ENCODE results near the gene CDK14. TPM values are rescaled to one million over a fixed set of nuclear protein-coding genes. Genes with fewer than 3 reads are reported as not detected.

The CDK14 gene
- total and polyA plus RNA-seq, 4 donors, result 4.2 to 12.4 (median 7.4) TPM

DNA sequence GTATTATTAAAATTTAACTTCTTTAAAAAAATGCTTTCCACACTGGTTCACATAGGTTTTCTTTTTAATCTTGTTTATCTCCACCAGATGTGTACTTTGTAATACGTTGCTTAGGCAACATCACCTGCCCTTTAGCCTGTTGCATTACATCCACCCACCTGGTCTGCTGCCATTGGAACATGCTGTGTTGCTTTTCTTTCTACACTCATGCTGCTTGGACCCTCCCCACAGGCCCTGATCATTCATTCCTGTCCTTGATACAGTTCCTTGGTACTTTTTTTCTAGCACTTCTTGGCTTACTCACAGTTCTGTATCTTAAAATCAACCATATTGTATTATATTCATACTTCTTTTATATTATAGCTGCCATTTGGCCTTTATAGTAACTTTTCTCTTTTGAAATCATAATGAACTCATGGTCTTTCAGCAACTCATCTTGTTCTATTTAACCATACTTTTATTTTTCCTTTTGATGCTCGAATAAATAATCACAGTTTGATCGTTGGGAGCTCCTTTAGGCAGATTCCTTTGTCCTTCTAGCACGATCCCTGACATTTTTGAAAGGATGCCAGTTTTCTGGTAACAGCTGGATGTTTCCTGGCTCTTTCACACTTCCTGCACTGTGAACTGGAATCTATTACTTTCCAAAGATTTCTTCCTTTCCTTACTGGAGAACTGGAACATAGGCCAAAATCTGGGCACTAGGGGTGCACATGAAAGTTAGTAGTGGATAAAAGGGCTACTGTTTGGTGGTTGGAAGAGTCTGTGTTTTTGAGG, 125.1 kb downstream of the CDK14 start:
- H3K9ac ChIP-seq (ENCODE audit: low read depth in 1 of 2, low read length in 2 of 2), result peak overlapping the region in 1 of 2 donors; percentile 56
- H3K9me3 ChIP-seq (ENCODE audit: control insufficient read depth in 4 of 4, low read length in 3 of 4), result no peaks in the 10 kb centered on the region
- TF ChIP-seq NR2F2 (IDR thresholded peaks at IDR 0.05) (peak; percentile 74), JUND (IDR thresholded peaks at IDR 0.05) (peak in 1 of 2 donors; percentile 74), YY1 (IDR thresholded peaks at IDR 0.05) (peak; percentile 87), FOXA2 (IDR thresholded peaks at IDR 0.05) (peak; percentile 94), TAF1 (conservative IDR thresholded peaks at IDR 0.05) (no peak), FOXA1 (IDR thresholded peaks at IDR 0.05) (peak; percentile 96), RAD21 (IDR thresholded peaks at IDR 0.05) (peak; percentile 30 to 36), EGR1 (IDR thresholded peaks at IDR 0.05; ENCODE audit: low read depth in 2 of 2) (peak; percentile 75 to 95), RXRA (IDR thresholded peaks at IDR 0.05) (peak; percentile 65 to 81), SP1 (IDR thresholded peaks at IDR 0.05) (peak; percentile 85), GABPA (IDR thresholded peaks at IDR 0.05 in 1 of 2, conservative IDR thresholded peaks at IDR 0.05 in 1 of 2) (peak in 1 of 2 donors; percentile 11), HNF4A (conservative IDR thresholded peaks at IDR 0.05) (peak; percentile 91 to 94), HNF4G (IDR thresholded peaks at IDR 0.05) (peak; percentile 34)
- TF ChIP-seq, protein P1, sequence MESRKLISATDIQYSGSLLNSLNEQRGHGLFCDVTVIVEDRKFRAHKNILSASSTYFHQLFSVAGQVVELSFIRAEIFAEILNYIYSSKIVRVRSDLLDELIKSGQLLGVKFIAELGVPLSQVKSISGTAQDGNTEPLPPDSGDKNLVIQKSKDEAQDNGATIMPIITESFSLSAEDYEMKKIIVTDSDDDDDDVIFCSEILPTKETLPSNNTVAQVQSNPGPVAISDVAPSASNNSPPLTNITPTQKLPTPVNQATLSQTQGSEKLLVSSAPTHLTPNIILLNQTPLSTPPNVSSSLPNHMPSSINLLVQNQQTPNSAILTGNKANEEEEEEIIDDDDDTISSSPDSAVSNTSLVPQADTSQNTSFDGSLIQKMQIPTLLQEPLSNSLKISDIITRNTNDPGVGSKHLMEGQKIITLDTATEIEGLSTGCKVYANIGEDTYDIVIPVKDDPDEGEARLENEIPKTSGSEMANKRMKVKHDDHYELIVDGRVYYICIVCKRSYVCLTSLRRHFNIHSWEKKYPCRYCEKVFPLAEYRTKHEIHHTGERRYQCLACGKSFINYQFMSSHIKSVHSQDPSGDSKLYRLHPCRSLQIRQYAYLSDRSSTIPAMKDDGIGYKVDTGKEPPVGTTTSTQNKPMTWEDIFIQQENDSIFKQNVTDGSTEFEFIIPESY (IDR thresholded peaks at IDR 0.05), result peak; percentile 70
- TF ChIP-seq, protein P2, sequence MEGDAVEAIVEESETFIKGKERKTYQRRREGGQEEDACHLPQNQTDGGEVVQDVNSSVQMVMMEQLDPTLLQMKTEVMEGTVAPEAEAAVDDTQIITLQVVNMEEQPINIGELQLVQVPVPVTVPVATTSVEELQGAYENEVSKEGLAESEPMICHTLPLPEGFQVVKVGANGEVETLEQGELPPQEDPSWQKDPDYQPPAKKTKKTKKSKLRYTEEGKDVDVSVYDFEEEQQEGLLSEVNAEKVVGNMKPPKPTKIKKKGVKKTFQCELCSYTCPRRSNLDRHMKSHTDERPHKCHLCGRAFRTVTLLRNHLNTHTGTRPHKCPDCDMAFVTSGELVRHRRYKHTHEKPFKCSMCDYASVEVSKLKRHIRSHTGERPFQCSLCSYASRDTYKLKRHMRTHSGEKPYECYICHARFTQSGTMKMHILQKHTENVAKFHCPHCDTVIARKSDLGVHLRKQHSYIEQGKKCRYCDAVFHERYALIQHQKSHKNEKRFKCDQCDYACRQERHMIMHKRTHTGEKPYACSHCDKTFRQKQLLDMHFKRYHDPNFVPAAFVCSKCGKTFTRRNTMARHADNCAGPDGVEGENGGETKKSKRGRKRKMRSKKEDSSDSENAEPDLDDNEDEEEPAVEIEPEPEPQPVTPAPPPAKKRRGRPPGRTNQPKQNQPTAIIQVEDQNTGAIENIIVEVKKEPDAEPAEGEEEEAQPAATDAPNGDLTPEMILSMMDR (IDR thresholded peaks at IDR 0.05; ENCODE audit: low read depth, low read length, missing input control), result no peak
- TF ChIP-seq, protein P3, sequence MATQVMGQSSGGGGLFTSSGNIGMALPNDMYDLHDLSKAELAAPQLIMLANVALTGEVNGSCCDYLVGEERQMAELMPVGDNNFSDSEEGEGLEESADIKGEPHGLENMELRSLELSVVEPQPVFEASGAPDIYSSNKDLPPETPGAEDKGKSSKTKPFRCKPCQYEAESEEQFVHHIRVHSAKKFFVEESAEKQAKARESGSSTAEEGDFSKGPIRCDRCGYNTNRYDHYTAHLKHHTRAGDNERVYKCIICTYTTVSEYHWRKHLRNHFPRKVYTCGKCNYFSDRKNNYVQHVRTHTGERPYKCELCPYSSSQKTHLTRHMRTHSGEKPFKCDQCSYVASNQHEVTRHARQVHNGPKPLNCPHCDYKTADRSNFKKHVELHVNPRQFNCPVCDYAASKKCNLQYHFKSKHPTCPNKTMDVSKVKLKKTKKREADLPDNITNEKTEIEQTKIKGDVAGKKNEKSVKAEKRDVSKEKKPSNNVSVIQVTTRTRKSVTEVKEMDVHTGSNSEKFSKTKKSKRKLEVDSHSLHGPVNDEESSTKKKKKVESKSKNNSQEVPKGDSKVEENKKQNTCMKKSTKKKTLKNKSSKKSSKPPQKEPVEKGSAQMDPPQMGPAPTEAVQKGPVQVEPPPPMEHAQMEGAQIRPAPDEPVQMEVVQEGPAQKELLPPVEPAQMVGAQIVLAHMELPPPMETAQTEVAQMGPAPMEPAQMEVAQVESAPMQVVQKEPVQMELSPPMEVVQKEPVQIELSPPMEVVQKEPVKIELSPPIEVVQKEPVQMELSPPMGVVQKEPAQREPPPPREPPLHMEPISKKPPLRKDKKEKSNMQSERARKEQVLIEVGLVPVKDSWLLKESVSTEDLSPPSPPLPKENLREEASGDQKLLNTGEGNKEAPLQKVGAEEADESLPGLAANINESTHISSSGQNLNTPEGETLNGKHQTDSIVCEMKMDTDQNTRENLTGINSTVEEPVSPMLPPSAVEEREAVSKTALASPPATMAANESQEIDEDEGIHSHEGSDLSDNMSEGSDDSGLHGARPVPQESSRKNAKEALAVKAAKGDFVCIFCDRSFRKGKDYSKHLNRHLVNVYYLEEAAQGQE (IDR thresholded peaks at IDR 0.05), result peak; percentile 72
- TF ChIP-seq, protein P4, sequence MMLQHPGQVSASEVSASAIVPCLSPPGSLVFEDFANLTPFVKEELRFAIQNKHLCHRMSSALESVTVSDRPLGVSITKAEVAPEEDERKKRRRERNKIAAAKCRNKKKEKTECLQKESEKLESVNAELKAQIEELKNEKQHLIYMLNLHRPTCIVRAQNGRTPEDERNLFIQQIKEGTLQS (IDR thresholded peaks at IDR 0.05), result peak; percentile 57
- TF ChIP-seq, protein P5, sequence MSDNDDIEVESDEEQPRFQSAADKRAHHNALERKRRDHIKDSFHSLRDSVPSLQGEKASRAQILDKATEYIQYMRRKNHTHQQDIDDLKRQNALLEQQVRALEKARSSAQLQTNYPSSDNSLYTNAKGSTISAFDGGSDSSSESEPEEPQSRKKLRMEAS (IDR thresholded peaks at IDR 0.05), result peak; percentile 94
- H3K4me3 ChIP-seq (ENCODE audit: low read depth in 1 of 3, low read length in 3 of 3), result no peak overlapping the region
- DNase-seq (ENCODE audit: low spot score), result peak; percentile 55
- 15% methylated on average over 4 of the region's 4 CpGs for WGBS
- H3K27me3 ChIP-seq (ENCODE audit: control insufficient read depth in 4 of 4, insufficient read depth in 4 of 4, low read length in 3 of 4), result no peaks in the 10 kb centered on the region
- no peaks in the 10 kb centered on the region for H3K36me3 ChIP-seq (ENCODE audit: control insufficient read depth in 4 of 4, insufficient read depth in 3 of 4, low read depth in 1 of 4, low read length in 3 of 4)
- H3K4me1 ChIP-seq (ENCODE audit: control insufficient read depth in 4 of 4, insufficient read depth in 4 of 4, low read length in 3 of 4), result peaks cover 10 to 59% (median 40%) of the 10 kb centered on the region in 4 donors
- peak overlapping the region; percentile 84 for H3K27ac ChIP-seq (ENCODE audit: low read depth in 1 of 2, low read length in 2 of 2)
